Kidney (tissue), 14 donors: Measurements from ENCODE around the gene NLGN2. TPM values are rescaled to one million over a fixed set of nuclear protein-coding genes. Genes with fewer than 3 reads are reported as not detected.

ENCODE experiments used
- DNase-seq, 5 donors: peaks; one replicate each; pipeline ENCODE4 v3.0.0-alpha.2; 2013 to 2020
- FAIRE-seq: peaks from 2 replicates; lab custom pipeline; 2012; peaks lifted over from hg19 to GRCh38; lab: Jason Lieb, UNC
- H3K27ac ChIP-seq, 2 donors: one replicate each; pipeline ENCODE4 v1.7.0; 2013; ENCODE audit warnings: low read depth in 2 of 2, low read length in 2 of 2, inconsistent platforms in 1 of 2
- H3K27me3 ChIP-seq: one replicate; pipeline ENCODE4 v1.7.1; 2013; ENCODE audit warnings: low read length, inconsistent platforms; ENCODE audit not compliant: control insufficient read depth, insufficient read depth
- H3K36me3 ChIP-seq, 3 donors: one replicate each; pipeline versions ENCODE4 v1.7.0 to v1.7.1; 2013; ENCODE audit warnings: low read length in 3 of 3, control low read depth in 1 of 3, inconsistent platforms in 1 of 3; ENCODE audit not compliant: insufficient read depth in 3 of 3, control insufficient read depth in 2 of 3
- H3K4me1 ChIP-seq, 3 donors: one replicate each; pipeline versions ENCODE4 v1.7.0 to v1.7.1; 2013; ENCODE audit warnings: low read length in 3 of 3, inconsistent platforms in 1 of 3, low read depth in 1 of 3; ENCODE audit not compliant: control insufficient read depth in 2 of 3, insufficient read depth in 2 of 3
- H3K4me3 ChIP-seq, 3 donors: one replicate each; pipeline versions ENCODE4 v1.7.0 to v1.8.1; 2013; ENCODE audit warnings: low read length in 3 of 3, control low read depth in 1 of 3, inconsistent platforms in 1 of 3
- H3K9ac ChIP-seq, 3 donors: one replicate each; pipeline versions ENCODE4 v1.7.0 to v1.7.1; 2013; ENCODE audit warnings: low read length in 3 of 3, control low read depth in 1 of 3, inconsistent platforms in 1 of 3
- H3K9me3 ChIP-seq, 3 donors: one replicate each; pipeline versions ENCODE4 v1.7.0 to v1.7.1; 2013; ENCODE audit warnings: low read length in 3 of 3, control low read depth in 1 of 3, inconsistent platforms in 1 of 3; ENCODE audit not compliant: control insufficient read depth in 2 of 3, insufficient read depth in 1 of 3
- intact Hi-C: fragments of 100-400 bp; cut with DNase I; formaldehyde crosslinking; loops from one replicate; pipeline ENCODE4 v1.11.1; 2022
- polyA plus RNA-seq: library from polyadenylated mRNA; stranded (reverse); fragments of 350-450 nt; fragmentation: Illumina TruSeq; extraction: RNeasy Lipid Tissue Mini Kit (QIAGEN cat#74804); gene quantifications from one replicate; pipeline ENCODE4 v1.2.3, GENCODE V29; 2014; ENCODE audit warnings: low read depth, low replicate concordance; ENCODE audit not compliant: insufficient read depth
- total RNA-seq: library from RNA; stranded (reverse); fragmentation: NEBNext Ultra II Directional; extraction: Animal tissue kit (Norgen Biotek cat#: 25700); gene quantifications from one replicate; pipeline ENCODE4 v1.2.1, GENCODE V29; 2021
- TF ChIP-seq, protein P1 (sequence below): IDR thresholded peaks from 3 replicates; pipeline ENCODE4 v1.5.1; 2012; ENCODE audit warnings: mild to moderate bottlenecking, moderate library complexity, borderline replicate concordance; ENCODE audit not compliant: insufficient read depth; ENCODE audit errors: extremely low read depth
- donor health status: control.
- donor health status: control.
- donor health status: control.
- donor health status: control.
- donor health status: control.
- donor health status: DM: yes; HTN: yes; CAD: no.
- donor health status: Normal renal cell carcinoma (clear cell type).

Gene NLGN2
- total and polyA plus RNA-seq, 2 donors from 2014 or later, result 7.3 to 23.4 TPM

DNA sequence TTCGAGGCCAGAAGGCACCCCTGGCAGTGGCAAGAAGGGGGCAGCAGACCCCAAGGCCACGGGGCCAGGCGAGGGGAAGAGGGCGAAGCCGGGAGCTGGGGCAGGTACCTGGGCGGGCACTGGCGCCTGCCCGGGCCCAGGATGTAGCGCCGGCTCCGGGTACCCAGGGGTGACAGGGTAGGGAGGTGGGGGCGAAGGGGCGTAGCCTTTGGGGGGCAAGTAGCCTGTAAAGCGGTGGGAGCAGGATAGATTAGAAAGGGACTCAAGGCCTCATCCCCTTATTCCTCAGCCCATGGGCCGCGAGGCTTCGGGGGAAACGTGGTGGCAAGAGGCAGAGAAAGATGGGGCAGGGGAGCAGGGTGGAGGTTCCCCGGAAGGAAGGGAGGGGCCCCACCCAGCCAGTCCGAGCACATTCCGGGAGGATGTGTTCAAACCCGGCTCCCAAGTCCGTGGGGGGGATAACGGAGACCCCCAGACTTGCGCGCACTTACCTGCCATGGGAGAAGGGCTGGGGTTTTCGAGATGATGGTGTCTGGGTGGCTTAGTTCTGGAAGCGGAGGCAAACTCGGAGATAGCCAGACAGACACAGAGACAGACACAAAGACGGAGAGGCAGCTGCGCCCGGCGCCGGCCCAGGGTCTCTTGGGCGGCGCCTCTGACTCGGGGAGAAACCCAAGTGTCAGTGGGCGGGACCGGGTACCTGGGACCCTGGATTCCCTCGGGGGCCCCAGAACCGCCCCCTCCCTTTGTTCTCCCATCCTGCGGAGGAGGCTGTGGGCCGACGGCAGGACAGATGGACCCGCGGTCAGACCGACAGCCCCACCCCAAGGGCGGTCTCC is 13.8 kb upstream of the NLGN2 start:
- no peak for FAIRE-seq
- H3K4me3 ChIP-seq, result peak overlapping the region; percentile 75 to 82 (median 75)
- TF ChIP-seq, protein P1, sequence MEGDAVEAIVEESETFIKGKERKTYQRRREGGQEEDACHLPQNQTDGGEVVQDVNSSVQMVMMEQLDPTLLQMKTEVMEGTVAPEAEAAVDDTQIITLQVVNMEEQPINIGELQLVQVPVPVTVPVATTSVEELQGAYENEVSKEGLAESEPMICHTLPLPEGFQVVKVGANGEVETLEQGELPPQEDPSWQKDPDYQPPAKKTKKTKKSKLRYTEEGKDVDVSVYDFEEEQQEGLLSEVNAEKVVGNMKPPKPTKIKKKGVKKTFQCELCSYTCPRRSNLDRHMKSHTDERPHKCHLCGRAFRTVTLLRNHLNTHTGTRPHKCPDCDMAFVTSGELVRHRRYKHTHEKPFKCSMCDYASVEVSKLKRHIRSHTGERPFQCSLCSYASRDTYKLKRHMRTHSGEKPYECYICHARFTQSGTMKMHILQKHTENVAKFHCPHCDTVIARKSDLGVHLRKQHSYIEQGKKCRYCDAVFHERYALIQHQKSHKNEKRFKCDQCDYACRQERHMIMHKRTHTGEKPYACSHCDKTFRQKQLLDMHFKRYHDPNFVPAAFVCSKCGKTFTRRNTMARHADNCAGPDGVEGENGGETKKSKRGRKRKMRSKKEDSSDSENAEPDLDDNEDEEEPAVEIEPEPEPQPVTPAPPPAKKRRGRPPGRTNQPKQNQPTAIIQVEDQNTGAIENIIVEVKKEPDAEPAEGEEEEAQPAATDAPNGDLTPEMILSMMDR, result no peak
- intact Hi-C loops, result no loop called here
- peak; percentile 42 to 79 (median 74) for DNase-seq
- peak overlapping the region; percentile 49 to 87 (median 84) for H3K9ac ChIP-seq
- no peaks in the 10 kb centered on the region for H3K9me3 ChIP-seq
- no peaks in the 10 kb centered on the region for H3K27me3 ChIP-seq
- peak overlapping the region; percentile 90 to 91 for H3K27ac ChIP-seq
- H3K36me3 ChIP-seq, result peaks cover 3% of the 10 kb centered on the region in 3 donors
- H3K4me1 ChIP-seq, result peaks cover 0 to 8% (median 0%) of the 10 kb centered on the region in 3 donors

DNA sequence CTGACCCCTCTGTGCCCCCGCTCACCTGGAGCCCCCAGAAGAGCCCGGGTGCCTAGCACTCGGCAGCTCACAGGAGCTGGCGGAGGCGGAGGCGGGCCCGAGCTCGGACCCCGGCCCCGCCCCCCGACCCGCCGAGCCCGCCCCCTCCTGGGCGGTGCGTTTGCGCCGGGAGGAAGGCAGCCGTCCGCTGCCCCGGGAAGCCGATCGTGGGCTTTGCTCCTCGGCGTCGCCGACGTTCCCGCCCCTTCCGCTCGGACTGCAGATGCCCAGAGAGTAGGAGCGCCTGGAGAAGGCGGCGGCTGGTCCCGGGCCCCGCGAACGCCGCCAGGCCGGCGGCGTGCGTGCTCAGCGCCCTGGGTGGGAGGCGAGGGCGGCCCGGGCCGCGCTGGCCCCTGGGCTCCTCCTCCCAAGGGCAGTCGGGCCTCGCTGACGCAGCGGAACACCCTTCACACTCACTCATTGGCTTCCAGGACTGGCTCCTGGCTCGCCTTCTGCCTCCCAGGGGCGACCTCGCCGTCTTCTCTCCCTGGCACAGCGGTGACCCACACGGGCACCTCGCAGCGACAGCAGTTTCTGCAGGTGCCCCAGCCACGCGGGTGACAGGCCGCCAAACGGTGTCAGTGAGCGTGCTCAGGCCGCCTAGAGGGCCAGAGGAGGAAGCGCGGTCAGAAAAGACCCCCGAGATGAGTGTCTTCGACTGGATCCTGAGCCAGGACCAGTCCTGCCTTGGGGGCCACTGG is 13.0 kb upstream of the NLGN2 start, which contains the start of gene PLSCR3:
TSS of gene PLSCR3 (minus strand) at position 74 of the 740 bp plus-strand sequence. CDS start 415 bp downstream, outside the sequence.
- intact Hi-C loops, result no loop called here
- H3K36me3 ChIP-seq, result peaks cover 0 to 3% (median 0%) of the 10 kb centered on the region in 3 donors
- H3K9ac ChIP-seq, result peak within 1 kb of the TSS; percentile 49 to 94 (median 87)
- peak; percentile 90 to 96 (median 94) for DNase-seq
- H3K9me3 ChIP-seq, result no peaks in the 10 kb centered on the region
- H3K27ac ChIP-seq, result peak within 1 kb of the TSS; percentile 90 to 91
- H3K4me3 ChIP-seq, result peak within 1 kb of the TSS; percentile 75 to 82 (median 75)
- FAIRE-seq, result no peak
- peaks cover 0 to 8% (median 0%) of the 10 kb centered on the region in 3 donors for H3K4me1 ChIP-seq
- no peaks in the 10 kb centered on the region for H3K27me3 ChIP-seq
- TF ChIP-seq, protein P1, result peak; percentile 22

DNA sequence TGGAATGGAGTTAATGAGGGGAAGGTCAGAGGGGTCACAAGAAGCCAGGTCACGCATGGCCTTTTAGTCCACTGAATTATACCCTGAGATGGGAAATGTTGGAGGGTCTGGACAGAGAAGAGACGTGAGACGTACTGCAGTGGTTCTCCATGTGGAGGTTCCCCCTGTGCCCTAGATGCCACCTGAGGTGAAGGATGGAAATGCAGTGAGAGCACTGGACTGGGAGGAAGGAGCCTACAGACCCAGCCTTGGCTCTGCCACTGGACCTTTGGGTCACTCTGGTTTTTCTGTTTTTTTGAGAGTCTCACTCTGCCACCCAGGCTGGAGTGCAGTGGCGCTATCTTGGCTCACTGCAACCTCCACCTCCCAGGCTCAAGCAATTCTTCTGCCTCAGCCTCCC is 11.5 kb upstream of the NLGN2 start:
- intact Hi-C loops, result no loop called here
- Histone ChIP-seq H3K9ac (no peak overlapping the region), H3K4me1 (peaks cover 0 to 8% (median 0%) of the 10 kb centered on the region in 3 donors), H3K9me3 (no peaks in the 10 kb centered on the region), H3K27ac (no peak overlapping the region), H3K36me3 (peaks cover 0 to 3% (median 0%) of the 10 kb centered on the region in 3 donors), H3K27me3 (no peaks in the 10 kb centered on the region), H3K4me3 (no peak overlapping the region)
- TF ChIP-seq, protein P1, result no peak
- FAIRE-seq, result no peak
- peak in 1 of 5 donors; percentile 42 for DNase-seq
